MV-4-11 (cell line): ENCODE results near the gene CD40LG.
A peak's percentile ranks its signal among the peaks of the same experiment; 100 is the strongest.

Experiments used
- DNase-seq: peaks from one replicate; lab custom pipeline; 2025; lab: John Stamatoyannopoulos, UW

CD40LG gene

GRCh38 chrX:136647677-136648360 lies at the start of gene CD40LG:
Gene CD40LG (plus strand): TSS chrX:136648158. CDS start chrX:136648249, 91 bp downstream.
- DNase-seq: no peak

DNA sequence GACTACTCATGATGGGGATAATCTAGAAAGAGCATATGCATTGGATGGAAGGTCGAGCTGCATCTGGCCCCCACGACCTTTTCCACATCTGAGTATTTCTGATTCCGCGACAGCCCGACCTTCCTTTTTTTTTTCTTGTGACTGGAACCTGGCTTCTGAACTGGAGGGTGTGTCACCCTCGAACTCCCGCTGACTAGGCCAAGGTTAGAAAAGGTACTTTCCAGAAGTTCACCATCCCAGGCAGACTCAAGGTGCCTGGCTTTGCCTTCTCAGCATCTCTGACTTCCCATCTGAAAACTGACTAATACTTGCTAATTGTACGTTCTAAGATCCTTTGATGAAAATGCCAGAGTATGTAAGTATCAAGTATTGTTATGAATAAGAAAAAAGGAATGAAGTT lies 49.3 kb upstream of the CD40LG start:
- DNase-seq: no peak

GRCh38 chrX:136600059-136600458 lies 47.9 kb upstream of the CD40LG start:
- DNase-seq: no peak

- DNase-seq: no peak
These were observed 40.7 kb upstream of the CD40LG start for GRCh38 chrX:136607236-136607635.

DNA sequence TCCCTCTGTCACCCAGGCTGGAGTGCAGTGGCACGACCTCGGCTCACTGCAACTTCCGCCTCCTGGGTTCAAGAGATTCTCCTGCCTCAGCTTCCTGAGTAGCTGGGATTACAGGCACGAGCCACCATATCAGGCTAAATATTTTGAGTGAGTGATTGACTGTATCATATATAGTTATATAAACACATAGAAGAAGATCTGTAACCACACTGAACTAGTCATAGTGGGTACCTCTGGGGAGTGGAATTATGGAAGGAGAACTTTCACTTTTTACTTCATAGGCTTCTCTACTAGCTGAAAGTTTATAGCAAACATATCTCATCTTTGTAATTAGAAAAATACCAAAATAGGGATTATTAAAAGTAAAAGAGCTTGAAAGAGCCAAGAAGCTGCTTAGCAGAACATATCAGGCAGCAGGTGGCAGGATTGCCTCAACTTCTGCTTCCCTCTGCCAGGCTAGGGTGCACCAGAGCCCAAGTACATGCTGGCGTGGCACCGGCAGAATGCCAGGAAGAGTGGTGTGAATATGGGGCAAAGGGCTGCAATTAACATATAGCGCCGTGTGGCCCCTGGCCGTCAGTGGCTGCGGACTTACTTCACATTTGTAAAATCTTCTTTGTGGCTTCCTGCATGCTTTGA lies 39.5 kb upstream of the CD40LG start:
- DNase-seq: peak; percentile 35

DNA sequence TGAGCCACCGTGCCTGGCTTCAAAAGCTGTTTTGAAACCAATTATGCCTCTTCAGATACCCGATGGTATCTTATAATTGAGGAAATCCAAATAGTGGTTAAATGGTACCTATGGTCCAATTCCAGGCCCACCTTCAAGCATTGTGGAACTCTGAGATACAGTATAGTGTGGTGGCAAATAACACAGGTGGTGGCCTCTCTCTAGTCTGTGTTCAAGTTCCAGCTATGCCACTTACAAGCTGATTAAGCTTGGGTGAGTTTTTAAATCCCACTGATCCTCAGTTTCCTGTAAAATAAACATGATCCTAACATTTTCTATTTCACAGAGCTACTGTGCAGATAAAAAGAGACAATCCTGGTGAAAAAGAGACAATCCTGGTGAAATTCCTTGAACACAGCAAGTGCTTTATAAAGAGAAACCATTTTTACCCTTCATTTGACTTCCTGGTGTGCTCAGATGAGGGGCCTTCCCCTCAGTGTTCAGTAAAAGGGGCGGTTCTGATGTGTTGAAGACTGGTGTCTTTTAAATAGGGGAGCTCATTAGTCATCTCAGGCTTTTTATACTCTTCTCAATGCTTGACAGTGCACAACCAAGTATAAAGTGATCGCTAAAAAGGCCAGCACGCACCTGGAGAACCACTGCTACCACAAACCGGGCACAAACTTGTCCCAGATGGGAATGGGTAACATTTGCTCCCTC lies 30.8 kb upstream of the CD40LG start:
- DNase-seq: no peak

DNA sequence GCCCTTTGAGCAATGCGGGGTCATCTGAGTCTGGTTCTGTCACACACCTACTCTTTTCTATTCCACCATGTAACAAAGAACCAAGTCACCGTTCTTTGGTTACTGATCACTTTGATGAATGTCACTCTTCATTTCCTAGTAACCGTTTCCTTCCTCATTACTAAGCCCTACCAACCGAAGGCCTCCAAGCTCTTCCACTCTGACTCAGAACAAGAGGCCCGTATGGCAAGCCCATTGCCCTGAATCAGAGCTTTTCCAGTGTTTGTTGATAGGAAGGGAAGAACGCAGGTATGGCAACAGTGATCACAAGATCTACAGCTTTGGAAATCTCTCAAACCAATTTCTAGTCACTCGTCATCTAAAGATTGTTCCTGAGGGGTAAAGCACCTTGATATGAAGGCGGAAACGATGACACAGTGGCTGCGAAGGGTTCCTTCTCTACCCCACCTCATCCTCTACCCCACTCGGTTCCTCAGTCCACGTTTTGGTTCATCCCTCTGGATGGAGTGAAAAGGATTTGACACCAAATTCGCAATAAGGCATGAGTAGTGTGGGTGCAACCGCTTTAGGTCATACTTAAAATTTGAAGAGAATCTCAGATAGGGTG lies 28.0 kb upstream of the CD40LG start:
- DNase-seq: peak; percentile 53

DNA sequence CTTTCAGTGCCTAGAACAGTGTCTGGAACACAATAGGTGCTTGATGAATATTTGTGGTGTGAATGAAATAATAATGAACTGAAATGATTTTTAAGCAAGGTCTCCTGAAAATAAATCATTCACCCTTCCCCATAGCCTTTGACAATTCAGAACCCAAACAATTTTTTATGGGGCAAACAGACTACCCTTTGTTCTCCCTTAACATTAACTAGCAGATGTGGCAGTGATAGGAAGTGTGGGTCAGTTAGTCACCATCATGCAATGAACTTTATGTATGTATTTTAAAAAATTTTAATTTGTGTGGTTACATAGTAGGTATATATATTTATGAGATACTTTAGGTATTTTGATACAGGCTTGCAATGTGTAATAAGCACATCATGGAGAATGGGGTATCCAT lies 27.2 kb upstream of the CD40LG start:
- no peak for DNase-seq

- no peak for DNase-seq
These were observed 25.4 kb upstream of the CD40LG start for GRCh38 chrX:136622568-136622967.

DNA sequence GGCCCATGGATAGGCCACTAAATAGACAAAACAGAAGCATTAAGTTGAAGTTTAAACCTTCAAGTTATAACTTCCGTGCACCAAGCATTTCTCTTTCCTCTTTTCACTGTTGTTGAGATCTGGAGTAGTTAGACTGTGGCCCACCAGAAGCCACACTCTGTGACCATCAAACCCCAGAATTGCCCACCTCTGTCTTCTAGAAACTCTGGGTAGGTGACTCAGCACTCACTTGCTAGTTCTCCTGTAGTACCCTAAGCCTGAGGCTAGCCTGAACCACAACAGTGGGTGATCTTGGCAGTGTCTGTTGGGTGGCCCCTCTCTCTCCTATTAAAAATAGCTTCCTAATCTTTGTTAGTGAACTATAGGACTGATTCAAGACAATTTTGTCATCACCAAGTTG lies 24.6 kb upstream of the CD40LG start:
- peak; percentile 76 for DNase-seq

GRCh38 chrX:136625246-136625645 lies 22.7 kb upstream of the CD40LG start:
- no peak for DNase-seq

DNA sequence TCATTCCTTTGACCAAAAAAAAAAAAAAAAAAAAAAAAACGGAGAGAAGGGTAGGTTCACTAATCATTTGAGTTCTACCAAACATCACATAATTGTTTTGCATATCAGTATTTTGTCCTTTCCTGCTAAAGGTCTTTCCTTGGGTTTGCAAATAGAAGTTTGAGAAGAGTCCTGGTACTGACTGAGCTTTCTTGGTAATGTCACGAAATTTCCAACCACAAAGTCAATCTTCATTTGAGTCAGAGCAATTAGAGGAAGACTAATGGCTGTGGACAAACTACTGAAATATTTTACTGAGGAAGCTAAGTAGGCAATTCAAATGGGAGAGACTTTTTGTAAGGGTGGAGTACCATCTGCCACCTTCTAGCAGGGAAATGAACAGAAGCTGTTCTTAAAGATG lies 21.7 kb upstream of the CD40LG start:
- peak; percentile 72 for DNase-seq

- DNase-seq: no peak
These were observed 21.1 kb upstream of the CD40LG start for GRCh38 chrX:136626891-136627290.

GRCh38 chrX:136627409-136627808 lies 20.5 kb upstream of the CD40LG start:
- no peak for DNase-seq

GRCh38 chrX:136629084-136629750 lies 18.7 kb upstream of the CD40LG start:
- DNase-seq: no peak

- no peak for DNase-seq
These were observed 17.1 kb upstream of the CD40LG start for GRCh38 chrX:136630881-136631280.

DNA sequence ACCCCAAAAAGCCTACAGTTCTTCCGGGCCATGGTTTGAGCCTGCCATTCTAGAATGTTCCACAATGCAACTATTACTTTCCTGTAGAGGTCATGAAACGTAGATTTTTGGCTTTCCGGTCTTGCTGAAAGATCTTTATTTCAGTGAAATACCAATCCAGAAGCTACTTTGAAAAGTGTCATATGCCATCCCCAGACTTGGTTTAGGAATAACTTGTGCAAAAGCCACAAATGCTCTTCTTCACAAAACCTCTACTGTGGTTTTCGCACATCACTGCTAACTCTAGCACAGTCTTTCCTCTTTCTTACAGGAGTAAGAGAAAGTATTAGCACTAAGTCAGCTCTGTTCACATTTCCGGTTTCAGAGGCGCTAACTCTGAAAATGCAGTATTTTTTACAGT lies 12.7 kb upstream of the CD40LG start:
- peak; percentile 85 for DNase-seq

GRCh38 chrX:136636121-136636520 lies 11.8 kb upstream of the CD40LG start:
- DNase-seq: peak; percentile 36

DNA sequence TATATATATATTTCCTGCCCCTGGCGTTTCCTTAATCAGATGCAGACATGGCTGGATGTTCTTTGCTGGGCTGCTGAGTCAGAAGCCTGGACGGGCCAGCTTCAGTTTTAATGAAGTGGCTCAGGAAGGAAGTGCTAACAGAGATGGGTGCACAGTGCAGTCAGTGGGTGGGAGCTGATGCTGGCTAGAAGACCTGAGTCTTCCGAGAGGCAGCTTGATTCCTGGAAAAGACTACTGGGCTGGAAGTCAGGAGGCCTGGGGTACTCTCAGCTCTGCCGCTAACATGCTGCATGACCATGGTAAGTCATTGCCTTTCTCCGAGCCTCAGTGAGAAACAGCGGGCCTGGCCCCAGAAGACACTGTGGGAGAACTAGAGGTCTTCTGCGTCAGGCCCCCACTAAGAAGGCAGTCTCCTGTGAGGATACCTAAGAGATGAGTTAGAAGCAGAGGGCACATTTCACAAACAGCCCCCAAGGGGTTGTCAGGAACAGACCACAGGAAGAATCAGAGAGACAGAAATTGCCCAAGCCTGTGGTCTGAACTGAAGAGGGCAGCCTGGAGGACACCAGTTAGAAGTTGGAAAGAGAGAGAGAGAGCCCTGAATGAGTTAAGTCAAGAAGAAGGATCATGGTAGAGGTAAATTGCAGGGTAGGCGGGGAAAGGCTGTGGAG lies 8.3 kb upstream of the CD40LG start:
- peak; percentile 49 for DNase-seq

DNA sequence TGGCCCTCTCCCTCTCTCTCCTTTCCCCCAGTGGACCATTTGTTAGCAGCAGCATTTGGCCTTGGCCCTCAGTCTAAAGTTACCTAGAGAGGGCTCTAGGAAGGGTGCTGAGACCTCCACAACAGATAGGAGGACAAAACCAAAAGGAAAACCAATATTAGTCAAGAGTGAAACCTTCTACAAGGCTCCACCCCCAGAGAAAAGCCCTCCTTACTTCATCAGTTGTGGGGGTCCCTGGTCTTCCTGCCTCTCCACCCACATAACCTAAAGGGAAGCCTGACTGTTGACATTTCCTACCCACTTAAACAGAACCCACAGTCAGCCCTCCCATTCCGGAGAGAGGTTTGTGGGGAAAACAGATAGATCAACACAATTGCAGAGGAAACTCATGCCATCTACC lies 4.7 kb upstream of the CD40LG start:
- DNase-seq: no peak

DNA sequence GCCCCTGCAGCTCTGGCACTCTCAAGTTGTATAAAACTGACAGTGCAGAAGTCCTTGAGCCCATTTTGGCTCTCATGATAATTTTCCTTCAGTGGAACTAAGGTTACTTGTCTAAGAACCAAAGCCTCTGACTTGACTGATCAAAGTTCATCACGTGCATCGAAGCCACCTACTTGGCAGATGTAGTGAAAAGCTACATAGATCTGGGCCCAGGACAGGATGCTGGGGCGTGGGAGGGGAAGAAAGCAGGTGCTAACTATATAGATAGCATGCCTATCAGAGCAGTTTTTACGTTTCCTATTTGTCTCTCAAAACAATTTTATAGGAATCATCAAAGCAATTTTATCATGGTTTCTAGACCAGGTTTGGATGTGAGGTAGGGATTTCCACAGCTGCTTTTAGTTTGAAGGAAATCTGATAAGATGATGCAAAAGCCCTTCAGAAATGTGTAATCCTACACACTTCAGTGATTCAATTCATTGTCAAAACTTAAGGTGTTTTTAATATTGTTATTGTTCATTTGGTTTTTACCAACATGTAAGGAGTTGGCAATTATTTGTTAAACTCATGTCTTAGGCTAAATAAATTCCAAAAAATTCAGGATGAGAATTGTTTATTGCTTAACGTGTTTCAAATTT lies 1.2 kb upstream of the CD40LG start:
- DNase-seq: no peak
